A549 (cell line): Measurements from ENCODE around the gene NFKBIZ. TPM values are rescaled to one million over a fixed set of nuclear protein-coding genes. Genes with fewer than 3 reads are reported as not detected.

Source experiments
- ATAC-seq, 2 experiments: fragments of 200-7000 bp in 1 of 2; fragments of >200 bp in 1 of 2; cut with Nextera tagmentation in 1 of 2; cut with Tn5 transposase in 1 of 2; 3 replicates each; pipeline versions ENCODE4 v1.8.0 to v1.9.1; 2018 to 2020; ENCODE audit warnings: mild to moderate bottlenecking in 1 of 2, moderate library complexity in 1 of 2
- CTCF ChIA-PET: fragments of 300-600 bp; sonication (Branson Sonifier 250); formaldehyde crosslinking; extraction: SDS; loops from one replicate; lab custom pipeline; 2021; ENCODE audit warnings: antibody characterized with exemption, inconsistent platforms; lab: Yijun Ruan, JAX
- POLR2A ChIA-PET: fragments of 350-600 bp; formaldehyde crosslinking; extraction: SDS; loops from one replicate; lab custom pipeline; 2021; ENCODE audit warnings: antibody characterized with exemption, inconsistent platforms; lab: Yijun Ruan, JAX
- DNase-seq, 2 experiments: peaks; one replicate each; pipeline versions ENCODE4 v3.0.0 to v3.0.0-alpha.2; 2011 to 2016; ENCODE audit warnings: low read depth in 1 of 2, low spot score in 1 of 2
- FAIRE-seq: peaks from 2 replicates; lab custom pipeline; 2011; peaks lifted over from hg19 to GRCh38; lab: Jason Lieb, UNC
- H3K27ac ChIP-seq, 2 experiments: fragments of >200 bp; sonication (Bioruptor Twin); formaldehyde crosslinking; 3 replicates each; pipeline ENCODE4 v1.5.1; 2016 to 2017
- H3K4me1 ChIP-seq: fragments of >200 bp; sonication (Bioruptor Twin); formaldehyde crosslinking; 3 replicates; pipeline ENCODE4 v1.6.1; 2016
- H3K4me2 ChIP-seq: fragments of >200 bp; sonication (Bioruptor Twin); formaldehyde crosslinking; 3 replicates; pipeline ENCODE4 v1.6.1; 2016
- H3K4me3 ChIP-seq: fragments of >200 bp; sonication (Bioruptor Twin); formaldehyde crosslinking; 3 replicates; pipeline ENCODE4 v1.5.1; 2016
- H3K9me3 ChIP-seq: fragments of >200 bp; sonication (Bioruptor Twin); formaldehyde crosslinking; 3 replicates; pipeline ENCODE4 v1.6.1; 2016
- CHD2 ChIP-seq: fragments of 150-350 bp; IDR thresholded peaks from 2 replicates; pipeline ENCODE4 v1.6.1; 2014; ENCODE audit warnings: low read length; ENCODE audit not compliant: partially characterized antibody
- CHD4 ChIP-seq: fragments of 200-600 bp; sonication (generic); IDR thresholded peaks from 2 replicates; pipeline ENCODE4 v1.6.1; 2016; ENCODE audit warnings: antibody characterized with exemption, mild to moderate bottlenecking, borderline replicate concordance
- EHF ChIP-seq: fragments of 250-450 bp; sonication (Bioruptor Pico); IDR thresholded peaks from 2 replicates; pipeline ENCODE4 v1.5.0; 2020; ENCODE audit warnings: mild to moderate bottlenecking
- EHMT2 ChIP-seq: fragments of 200-600 bp; sonication (generic); IDR thresholded peaks from 2 replicates; pipeline ENCODE4 v1.6.1; 2016; ENCODE audit warnings: antibody characterized with exemption, low read depth, mild to moderate bottlenecking, moderate library complexity
- FOSB ChIP-seq: fragments of 250-450 bp; sonication (Bioruptor Pico); IDR thresholded peaks from 2 replicates; pipeline ENCODE4 v1.5.0; 2020; ENCODE audit warnings: mild to moderate bottlenecking, moderate library complexity
- FOSL2 ChIP-seq, 2 experiments: fragments of 450-650 bp in 1 of 2; fragments of >200 bp in 1 of 2; sonication (Bioruptor Twin) in 1 of 2; formaldehyde crosslinking; IDR thresholded peaks; 2 replicates each; pipeline versions ENCODE4 v1.5.0 to v1.6.1; 2016 to 2020; ENCODE audit warnings: mild to moderate bottlenecking in 1 of 2, moderate library complexity in 1 of 2
- FOXS1 ChIP-seq: fragments of 250-450 bp; sonication (Bioruptor Pico); IDR thresholded peaks from 2 replicates; pipeline ENCODE4 v1.5.0; 2020; ENCODE audit warnings: mild to moderate bottlenecking, moderate library complexity
- GATA3 ChIP-seq: IDR thresholded peaks from 2 replicates; pipeline ENCODE4 v1.6.1; 2012; ENCODE audit warnings: borderline replicate concordance
- HDAC2 ChIP-seq: fragments of 200-600 bp; sonication (generic); IDR thresholded peaks from 2 replicates; pipeline ENCODE4 v1.6.1; 2016
- HEYL ChIP-seq: fragments of 250-450 bp; sonication (Bioruptor Pico); IDR thresholded peaks from 2 replicates; pipeline ENCODE4 v1.8.0; 2021; ENCODE audit warnings: mild to moderate bottlenecking, moderate library complexity
- HOXB13 ChIP-seq: fragments of 250-450 bp; sonication (Bioruptor Pico); IDR thresholded peaks from 2 replicates; pipeline ENCODE4 v1.5.0; 2020; ENCODE audit warnings: low read depth, mild to moderate bottlenecking, moderate library complexity
- JUN ChIP-seq, 2 experiments: fragments of >200 bp; sonication (Bioruptor Twin); formaldehyde crosslinking; IDR thresholded peaks; 2 replicates in 1 of 2; 3 replicates in 1 of 2; pipeline ENCODE4 v1.6.1; 2016 to 2017
- JUNB ChIP-seq: fragments of >200 bp; sonication (Bioruptor Twin); formaldehyde crosslinking; IDR thresholded peaks from 2 replicates; pipeline ENCODE4 v1.6.1; 2016
- KDM1A ChIP-seq: fragments of 200-600 bp; sonication (generic); IDR thresholded peaks from 2 replicates; pipeline ENCODE4 v1.6.1; 2016; ENCODE audit warnings: low read depth, mild to moderate bottlenecking
- MAZ ChIP-seq: fragments of 150-350 bp; IDR thresholded peaks from 2 replicates; pipeline ENCODE4 v1.6.1; 2014; ENCODE audit warnings: antibody characterized with exemption, low read depth, low read length, borderline replicate concordance
- NPAS2 ChIP-seq: fragments of 250-450 bp; sonication (Bioruptor Pico); IDR thresholded peaks from 2 replicates; pipeline ENCODE4 v1.8.0; 2022; ENCODE audit warnings: mild to moderate bottlenecking, moderate library complexity, borderline replicate concordance
- NR3C1 ChIP-seq: fragments of >200 bp; sonication (Bioruptor Twin); formaldehyde crosslinking; IDR thresholded peaks from 3 replicates; pipeline ENCODE4 v1.6.1; 2017
- POLR2A ChIP-seq: IDR thresholded peaks from 2 replicates; pipeline ENCODE4 v1.6.1; 2012; ENCODE audit warnings: mild to moderate bottlenecking, low read length
- RCOR1 ChIP-seq: fragments of 150-350 bp; IDR thresholded peaks from 2 replicates; pipeline ENCODE4 v1.6.1; 2014; ENCODE audit warnings: antibody characterized with exemption, low read length, low read depth
- SMC3 ChIP-seq: fragments of >200 bp; sonication (Bioruptor Twin); formaldehyde crosslinking; IDR thresholded peaks from 3 replicates; pipeline ENCODE4 v1.6.1; 2018; ENCODE audit warnings: inconsistent platforms
- SREBF2 ChIP-seq: fragments of 450-650 bp; IDR thresholded peaks from 2 replicates; pipeline ENCODE4 v1.6.1; 2014; ENCODE audit warnings: mild to moderate bottlenecking, moderate library complexity
- TP53 ChIP-seq: fragments of 250-450 bp; sonication (Bioruptor Pico); IDR thresholded peaks from 2 replicates; pipeline ENCODE4 v1.5.0; 2021; ENCODE audit warnings: mild to moderate bottlenecking, moderate library complexity
- ZC3H11A ChIP-seq: fragments of 450-650 bp; IDR thresholded peaks from 2 replicates; pipeline ENCODE4 v1.6.1; 2014; ENCODE audit warnings: antibody characterized with exemption, mild to moderate bottlenecking
- ZNF302 ChIP-seq: fragments of 250-450 bp; sonication (Bioruptor Pico); IDR thresholded peaks from 2 replicates; pipeline ENCODE4 v1.9.0; 2021; ENCODE audit warnings: inconsistent platforms, mild to moderate bottlenecking, moderate library complexity
- ZSCAN20 ChIP-seq: fragments of 250-450 bp; sonication (Bioruptor Pico); IDR thresholded peaks from 2 replicates; pipeline ENCODE4 v1.8.0; 2022; ENCODE audit warnings: mild to moderate bottlenecking, moderate library complexity
- WGBS: methylation state at CpG from one replicate; pipeline ENCODE4 v1.1.6; 2017; ENCODE audit errors: missing lambda C conversion rate; 5-methylcytosine and 5-hydroxymethylcytosine counted together
- polyA plus RNA-seq, 4 experiments: library from polyadenylated mRNA; depleted of rRNA in 3 of 4; stranded (reverse); fragments of >200 nt; fragmentation: RNase III in 1 of 4; extraction: RNeasy Plus Mini Kit Qiagen cat#74134 plus additional on column Dnase treatment in 1 of 4; gene quantifications; 2 replicates in 3 of 4; 3 replicates in 1 of 4; pipeline ENCODE4 v1.2.3, GENCODE V29; 2011 to 2017
- TF ChIP-seq, protein P1 (sequence below): IDR thresholded peaks from 2 replicates; pipeline ENCODE4 v1.6.1; 2012
- TF ChIP-seq, protein P2 (sequence below): fragments of 150-350 bp; IDR thresholded peaks from 2 replicates; pipeline ENCODE4 v1.6.1; 2014; ENCODE audit warnings: low read depth, mild to moderate bottlenecking, low read length

NFKBIZ gene
- polyA plus RNA-seq, 2 of the 4 experiments (the other 2 are of a cell fraction) = 19.8 to 36.1 TPM

DNA sequence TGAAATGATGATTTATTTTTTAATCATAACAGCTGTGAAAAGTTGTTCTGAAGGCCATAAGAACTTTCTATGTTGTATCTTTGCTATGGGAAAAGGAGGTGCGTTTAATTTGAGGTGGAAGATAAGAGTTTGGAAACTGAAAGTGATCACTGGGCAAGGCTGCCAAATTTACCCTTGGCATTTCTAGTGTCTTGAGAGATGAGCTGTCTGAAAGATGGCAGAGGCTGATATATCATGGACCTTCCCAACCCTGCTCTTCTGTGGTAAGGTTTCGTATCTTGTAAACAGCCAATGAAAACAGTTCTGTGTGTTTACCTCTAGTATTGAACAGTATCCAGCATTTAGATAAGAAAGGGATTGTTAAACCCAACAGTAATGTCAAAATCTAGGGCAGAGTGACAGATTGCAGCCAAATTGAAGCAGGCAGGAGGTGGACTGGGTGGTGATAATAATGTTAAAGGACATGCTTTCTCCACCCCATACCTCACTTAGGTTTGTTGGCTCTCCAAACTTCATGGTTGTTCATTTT lies 15.8 kb upstream of the NFKBIZ start:
- no peak for FAIRE-seq
- Histone ChIP-seq H3K4me1 (peaks cover 17% of the 10 kb centered on the region), H3K27ac (no peak overlapping the region), H3K4me3 (no peak overlapping the region), H3K9me3 (no peaks in the 10 kb centered on the region), H3K4me2 (no peak overlapping the region)
- ChIA-PET POLR2A (no interaction called here), CTCF (no interaction called here)
- ATAC-seq = no peak
- no peak for DNase-seq
- WGBS = 94% methylated on average over 2 of the region's 2 CpGs
- no peak for TF ChIP-seq ZSCAN20
- TF ChIP-seq GATA3 = no peak
- TF ChIP-seq EHF (CRISPR knock-in tag) = no peak
- TF ChIP-seq POLR2A = no peak
- TF ChIP-seq KDM1A = no peak

DNA sequence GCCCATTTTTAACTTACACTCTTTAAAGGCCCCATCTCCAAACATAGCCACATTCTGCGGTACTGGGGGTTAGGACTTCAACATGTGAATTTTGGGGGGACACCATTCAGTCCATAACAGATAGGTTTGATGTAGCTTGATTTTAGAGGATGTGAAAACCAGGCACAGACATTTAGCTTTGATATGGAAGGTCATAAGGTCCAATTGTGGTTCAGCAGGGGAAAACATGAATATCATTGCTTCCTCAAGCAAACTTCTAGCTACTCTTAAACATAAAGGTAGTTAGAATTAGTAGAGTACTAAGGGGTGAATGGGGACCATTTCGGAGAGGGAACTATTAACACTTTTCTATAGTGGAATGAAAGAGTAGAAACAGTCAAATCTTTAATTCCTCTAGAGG lies 13.6 kb upstream of the NFKBIZ start:
- Histone ChIP-seq H3K4me2 (no peak overlapping the region), H3K4me1 (peaks cover 8% of the 10 kb centered on the region; the same call in 2 of the 3 replicates)
- 81% methylated on average over 2 of the region's 2 CpGs for WGBS
- TF ChIP-seq FOSB (CRISPR knock-in tag) (no peak), CHD4 (no peak), CHD2 (no peak), FOSL2 (IDR thresholded peaks at IDR 0.05) (no peak), FOSL2 (CRISPR knock-in tag; IDR thresholded peaks at IDR 0.05) (no peak), RCOR1 (no peak), ZSCAN20 (no peak), JUNB (no peak), HOXB13 (CRISPR knock-in tag) (no peak), MAZ (no peak), HDAC2 (no peak), SREBF2 (no peak)
- TF ChIP-seq, protein P1, sequence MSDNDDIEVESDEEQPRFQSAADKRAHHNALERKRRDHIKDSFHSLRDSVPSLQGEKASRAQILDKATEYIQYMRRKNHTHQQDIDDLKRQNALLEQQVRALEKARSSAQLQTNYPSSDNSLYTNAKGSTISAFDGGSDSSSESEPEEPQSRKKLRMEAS = no peak
- TF ChIP-seq, all 56 proteins: peak for 0
- Histone ChIP-seq H3K27ac (no peak overlapping the region), H3K9me3 (no peaks in the 10 kb centered on the region), H3K4me3 (no peak overlapping the region)
- CTCF ChIA-PET = interaction anchor here (0.8 to 1.6 kb wide), 3 partner anchors 17 to 389 kb away, joined by 3 to 4 read pairs (median 3); no protein-coding TSS in a partner anchor
- DNase-seq = no peak
- POLR2A ChIA-PET = interaction anchor here (0.9 kb wide), 1 partner anchor 14 kb away, joined by 4 read pairs; the partner anchor contains the start of gene NFKBIZ
- ATAC-seq = no peak
- FAIRE-seq = no peak

DNA sequence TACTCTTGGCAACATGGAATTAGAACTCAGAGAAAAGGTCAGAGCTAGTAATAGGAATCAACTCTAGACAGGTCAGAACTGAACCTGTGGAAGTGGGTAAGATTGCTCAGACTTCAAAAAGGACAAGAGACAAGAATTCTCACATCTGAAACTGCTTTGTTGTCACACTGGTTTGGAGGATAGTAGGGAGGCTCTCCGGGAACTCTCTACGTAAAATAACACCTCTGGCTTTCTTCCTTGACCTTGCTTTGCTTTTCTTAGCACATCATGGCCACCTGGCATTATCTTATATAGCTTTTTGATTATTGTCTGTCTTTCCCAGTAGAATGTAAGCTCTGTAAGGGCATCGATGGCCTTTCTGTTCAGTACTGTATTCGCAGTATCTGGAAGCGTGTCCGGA lies 13.2 kb upstream of the NFKBIZ start:
- ChIA-PET POLR2A (interaction anchor here (0.9 kb wide), 1 partner anchor 13 kb away, joined by 4 read pairs; the partner anchor contains the start of gene NFKBIZ), CTCF (interaction anchor here (0.8 to 1.6 kb wide), 3 partner anchors 17 to 389 kb away, joined by 3 to 4 read pairs (median 3); no protein-coding TSS in a partner anchor)
- FAIRE-seq (no peak), ATAC-seq (no peak), DNase-seq (no peak)
- Histone ChIP-seq H3K4me1 (peaks cover 8% of the 10 kb centered on the region; the same call in 2 of the 3 replicates), H3K9me3 (no peaks in the 10 kb centered on the region), H3K4me2 (no peak overlapping the region), H3K27ac (no peak overlapping the region), H3K4me3 (no peak overlapping the region)
- 94% methylated on average over 6 of the region's 6 CpGs for WGBS
- TF ChIP-seq CHD2 (no peak), CHD4 (no peak), SMC3 (no peak), SREBF2 (no peak), HEYL (no peak), FOXS1 (CRISPR knock-in tag) (no peak), TP53 (CRISPR knock-in tag) (no peak), ZNF302 (CRISPR knock-in tag) (no peak), HDAC2 (no peak), NPAS2 (CRISPR knock-in tag) (no peak), ZC3H11A (no peak), JUN (IDR thresholded peaks at IDR 0.05) (no peak), NR3C1 (no peak), EHMT2 (no peak)
- TF ChIP-seq, protein P2, sequence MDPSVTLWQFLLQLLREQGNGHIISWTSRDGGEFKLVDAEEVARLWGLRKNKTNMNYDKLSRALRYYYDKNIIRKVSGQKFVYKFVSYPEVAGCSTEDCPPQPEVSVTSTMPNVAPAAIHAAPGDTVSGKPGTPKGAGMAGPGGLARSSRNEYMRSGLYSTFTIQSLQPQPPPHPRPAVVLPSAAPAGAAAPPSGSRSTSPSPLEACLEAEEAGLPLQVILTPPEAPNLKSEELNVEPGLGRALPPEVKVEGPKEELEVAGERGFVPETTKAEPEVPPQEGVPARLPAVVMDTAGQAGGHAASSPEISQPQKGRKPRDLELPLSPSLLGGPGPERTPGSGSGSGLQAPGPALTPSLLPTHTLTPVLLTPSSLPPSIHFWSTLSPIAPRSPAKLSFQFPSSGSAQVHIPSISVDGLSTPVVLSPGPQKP = no peak
